OCI-LY7 (cell line): Measurements from ENCODE around the gene SIRT6.

Experiments used
- EZH2phosphoT487 ChIP-seq: fragments of 200-600 bp; sonication (generic); IDR thresholded peaks from 2 replicates; pipeline ENCODE4 v1.6.1; 2018; ENCODE audit warnings: low read depth, borderline replicate concordance, mild to moderate bottlenecking, mixed run types, antibody characterized with exemption, low read length, moderate library complexity, mixed read lengths
- TF ChIP-seq, protein P1 (sequence below): fragments of 200-600 bp; sonication (generic); conservative IDR thresholded peaks from 2 replicates; pipeline ENCODE4 v1.5.1; 2014; ENCODE audit warnings: mild to moderate bottlenecking, antibody characterized with exemption, low read length, moderate library complexity, mixed read lengths

GRCh38 chr19:4213116-4213515 is 30.8 kb upstream of the SIRT6 start:
- TF ChIP-seq, protein P1, sequence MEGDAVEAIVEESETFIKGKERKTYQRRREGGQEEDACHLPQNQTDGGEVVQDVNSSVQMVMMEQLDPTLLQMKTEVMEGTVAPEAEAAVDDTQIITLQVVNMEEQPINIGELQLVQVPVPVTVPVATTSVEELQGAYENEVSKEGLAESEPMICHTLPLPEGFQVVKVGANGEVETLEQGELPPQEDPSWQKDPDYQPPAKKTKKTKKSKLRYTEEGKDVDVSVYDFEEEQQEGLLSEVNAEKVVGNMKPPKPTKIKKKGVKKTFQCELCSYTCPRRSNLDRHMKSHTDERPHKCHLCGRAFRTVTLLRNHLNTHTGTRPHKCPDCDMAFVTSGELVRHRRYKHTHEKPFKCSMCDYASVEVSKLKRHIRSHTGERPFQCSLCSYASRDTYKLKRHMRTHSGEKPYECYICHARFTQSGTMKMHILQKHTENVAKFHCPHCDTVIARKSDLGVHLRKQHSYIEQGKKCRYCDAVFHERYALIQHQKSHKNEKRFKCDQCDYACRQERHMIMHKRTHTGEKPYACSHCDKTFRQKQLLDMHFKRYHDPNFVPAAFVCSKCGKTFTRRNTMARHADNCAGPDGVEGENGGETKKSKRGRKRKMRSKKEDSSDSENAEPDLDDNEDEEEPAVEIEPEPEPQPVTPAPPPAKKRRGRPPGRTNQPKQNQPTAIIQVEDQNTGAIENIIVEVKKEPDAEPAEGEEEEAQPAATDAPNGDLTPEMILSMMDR, result no peak
- no peak for TF ChIP-seq EZH2phosphoT487
